Kidney (tissue), 14 donors: Measurements from ENCODE around the gene GRPEL1. TPM values are rescaled to one million over a fixed set of nuclear protein-coding genes. Genes with fewer than 3 reads are reported as not detected.
"Not testable (repeated sequence)": the region's sequence is repeated elsewhere in the genome, so short reads cannot be mapped to it uniquely, and the experiment has no call there.

Source experiments
- DNase-seq, 5 donors: peaks; one replicate each; pipeline ENCODE4 v3.0.0-alpha.2; 2013 to 2020
- FAIRE-seq: peaks from 2 replicates; lab custom pipeline; 2012; peaks lifted over from hg19 to GRCh38; lab: Jason Lieb, UNC
- H3K27ac ChIP-seq, 2 donors: one replicate each; pipeline ENCODE4 v1.7.0; 2013; ENCODE audit warnings: low read depth in 2 of 2, low read length in 2 of 2, inconsistent platforms in 1 of 2
- H3K27me3 ChIP-seq: one replicate; pipeline ENCODE4 v1.7.1; 2013; ENCODE audit warnings: low read length, inconsistent platforms; ENCODE audit not compliant: control insufficient read depth, insufficient read depth
- H3K36me3 ChIP-seq, 3 donors: one replicate each; pipeline versions ENCODE4 v1.7.0 to v1.7.1; 2013; ENCODE audit warnings: low read length in 3 of 3, control low read depth in 1 of 3, inconsistent platforms in 1 of 3; ENCODE audit not compliant: insufficient read depth in 3 of 3, control insufficient read depth in 2 of 3
- H3K4me1 ChIP-seq, 3 donors: one replicate each; pipeline versions ENCODE4 v1.7.0 to v1.7.1; 2013; ENCODE audit warnings: low read length in 3 of 3, inconsistent platforms in 1 of 3, low read depth in 1 of 3; ENCODE audit not compliant: control insufficient read depth in 2 of 3, insufficient read depth in 2 of 3
- H3K4me3 ChIP-seq, 3 donors: one replicate each; pipeline versions ENCODE4 v1.7.0 to v1.8.1; 2013; ENCODE audit warnings: low read length in 3 of 3, control low read depth in 1 of 3, inconsistent platforms in 1 of 3
- H3K9ac ChIP-seq, 3 donors: one replicate each; pipeline versions ENCODE4 v1.7.0 to v1.7.1; 2013; ENCODE audit warnings: low read length in 3 of 3, control low read depth in 1 of 3, inconsistent platforms in 1 of 3
- H3K9me3 ChIP-seq, 3 donors: one replicate each; pipeline versions ENCODE4 v1.7.0 to v1.7.1; 2013; ENCODE audit warnings: low read length in 3 of 3, control low read depth in 1 of 3, inconsistent platforms in 1 of 3; ENCODE audit not compliant: control insufficient read depth in 2 of 3, insufficient read depth in 1 of 3
- CTCF ChIP-seq: IDR thresholded peaks from 3 replicates; pipeline ENCODE4 v1.5.1; 2012; ENCODE audit warnings: mild to moderate bottlenecking, moderate library complexity, borderline replicate concordance; ENCODE audit not compliant: insufficient read depth; ENCODE audit errors: extremely low read depth
- intact Hi-C: fragments of 100-400 bp; cut with DNase I; formaldehyde crosslinking; loops from one replicate; pipeline ENCODE4 v1.11.1; 2022
- polyA plus RNA-seq: library from polyadenylated mRNA; stranded (reverse); fragments of 350-450 nt; fragmentation: Illumina TruSeq; extraction: RNeasy Lipid Tissue Mini Kit (QIAGEN cat#74804); gene quantifications from one replicate; pipeline ENCODE4 v1.2.3, GENCODE V29; 2014; ENCODE audit warnings: low read depth, low replicate concordance; ENCODE audit not compliant: insufficient read depth
- total RNA-seq: library from RNA; stranded (reverse); fragmentation: NEBNext Ultra II Directional; extraction: Animal tissue kit (Norgen Biotek cat#: 25700); gene quantifications from one replicate; pipeline ENCODE4 v1.2.1, GENCODE V29; 2021
- donor health status: control.
- donor health status: control.
- donor health status: control.
- donor health status: control.
- donor health status: control.
- donor health status: DM: yes; HTN: yes; CAD: no.
- donor health status: Normal renal cell carcinoma (clear cell type).

GRPEL1 gene
- total and polyA plus RNA-seq, 2 donors from 2014 or later, result 27.4 to 84.9 TPM

GRCh38 chr4:7087036-7087435, 19.2 kb upstream of the GRPEL1 start:
- Histone ChIP-seq H3K27ac (no peak overlapping the region), H3K9ac (no peak overlapping the region), H3K27me3 (no peaks in the 10 kb centered on the region), H3K4me3 (no peak overlapping the region), H3K36me3 (no peaks in the 10 kb centered on the region), H3K4me1 (no peaks in the 10 kb centered on the region), H3K9me3 (no peaks in the 10 kb centered on the region)
- DNase-seq (no peak), FAIRE-seq (no peak)
- no peak for TF ChIP-seq CTCF
- intact Hi-C loops, result no loop called here

DNA sequence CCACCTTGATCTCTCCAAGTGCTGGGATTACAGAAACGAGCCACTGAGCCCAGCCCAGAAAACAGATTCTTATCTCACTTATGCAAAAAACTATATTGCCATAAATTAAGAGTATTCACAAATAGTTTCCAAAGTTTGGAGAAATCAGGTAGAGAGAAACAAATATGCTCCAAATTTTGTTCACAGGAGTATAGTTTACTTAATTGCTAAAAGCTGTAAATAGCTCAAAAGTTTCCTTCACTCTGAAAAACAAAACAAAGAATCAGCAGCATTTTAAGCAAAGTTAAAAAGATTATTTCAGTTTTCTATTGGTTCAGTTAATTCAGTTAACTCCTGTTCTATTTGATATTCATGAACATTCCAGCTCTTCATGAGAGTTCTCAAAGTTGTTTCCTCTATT, 18.5 kb upstream of the GRPEL1 start:
- intact Hi-C loops, result no loop called here
- H3K4me3 ChIP-seq, result no peak overlapping the region

DNA sequence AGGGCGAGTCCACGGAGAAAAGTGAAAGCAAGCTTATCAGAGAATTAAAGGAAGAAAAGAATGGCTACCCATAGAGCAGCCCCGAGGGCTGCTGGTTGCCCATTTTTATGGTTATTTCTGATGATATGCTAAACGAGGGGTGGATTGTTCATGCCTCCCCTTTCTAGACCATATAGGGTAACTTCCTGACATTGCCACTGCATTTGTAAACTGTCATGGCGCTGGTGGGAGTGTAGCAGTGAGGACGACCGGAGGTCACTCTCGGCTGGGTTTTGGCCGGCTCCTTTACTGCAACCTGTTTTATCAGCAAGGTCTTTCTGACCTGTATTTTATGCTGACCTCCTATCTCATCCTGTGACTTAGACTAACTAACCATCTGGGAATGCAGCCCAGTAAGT, 16.7 kb upstream of the GRPEL1 start:
- FAIRE-seq, H3K36me3 ChIP-seq, H3K9me3 ChIP-seq, H3K9ac ChIP-seq, H3K4me1 ChIP-seq, intact Hi-C loops, DNase-seq, H3K27me3 ChIP-seq, H3K4me3 ChIP-seq, H3K27ac ChIP-seq: not testable (repeated sequence)

More for the DNA sequence above, 18.5 kb upstream of the GRPEL1 start:
- Histone ChIP-seq H3K36me3 (no peaks in the 10 kb centered on the region), H3K27me3 (no peaks in the 10 kb centered on the region), H3K9ac (no peak overlapping the region), H3K27ac (no peak overlapping the region), H3K9me3 (no peaks in the 10 kb centered on the region), H3K4me1 (no peaks in the 10 kb centered on the region)
- no peak for TF ChIP-seq CTCF
- DNase-seq, result no peak
- FAIRE-seq, result no peak

- DNase-seq, result no peak
- Histone ChIP-seq H3K4me1 (no peaks in the 10 kb centered on the region), H3K4me3 (no peak overlapping the region), H3K36me3 (no peaks in the 10 kb centered on the region), H3K27ac (no peak overlapping the region), H3K27me3 (no peaks in the 10 kb centered on the region), H3K9me3 (no peaks in the 10 kb centered on the region), H3K9ac (no peak overlapping the region)
- TF ChIP-seq CTCF, result no peak
- intact Hi-C loops, result no loop called here
- no peak for FAIRE-seq
These were observed 16.0 kb upstream of the GRPEL1 start for GRCh38 chr4:7083597-7084563.

GRCh38 chr4:7079909-7080308, 12.0 kb upstream of the GRPEL1 start:
- H3K4me3 ChIP-seq, H3K27ac ChIP-seq, FAIRE-seq, H3K27me3 ChIP-seq, H3K9me3 ChIP-seq, H3K9ac ChIP-seq, H3K36me3 ChIP-seq, DNase-seq, H3K4me1 ChIP-seq: not testable (repeated sequence)
- intact Hi-C loops, result loop anchor here (10.0 kb wide), 1 partner anchor 365 kb away; the partner anchor contains the start of gene BLOC1S4

GRCh38 chr4:7079483-7079882, 11.6 kb upstream of the GRPEL1 start:
- H3K9ac ChIP-seq, H3K36me3 ChIP-seq, FAIRE-seq, H3K9me3 ChIP-seq, H3K27ac ChIP-seq, H3K4me3 ChIP-seq, H3K27me3 ChIP-seq, H3K4me1 ChIP-seq, DNase-seq: not testable (repeated sequence)
- intact Hi-C loops, result loop anchor here (10.0 kb wide), 1 partner anchor 365 kb away; the partner anchor contains the start of gene BLOC1S4
